Measurements from ENCODE around the gene VPS13C.
"Not testable (repeated sequence)": the region's sequence is repeated elsewhere in the genome, so short reads cannot be mapped to it uniquely, and the experiment has no call there.

Gene VPS13C

GRCh38 chr15:62046078-62046743, 14.0 kb downstream of the VPS13C start:
- no peak for DNase-seq

GRCh38 chr15:62035256-62035924, 24.9 kb downstream of the VPS13C start:
- no peak for DNase-seq

GRCh38 chr15:62027916-62028315, 32.3 kb downstream of the VPS13C start:
- no peak for DNase-seq

- no peak for DNase-seq
These were observed 33.0 kb downstream of the VPS13C start for GRCh38 chr15:62027263-62027565.

- DNase-seq: no peak
These were observed 33.6 kb downstream of the VPS13C start for GRCh38 chr15:62026487-62027262.

GRCh38 chr15:62021991-62022600, 38.2 kb downstream of the VPS13C start:
- DNase-seq: no peak

- DNase-seq: no peak
These were observed 39.6 kb downstream of the VPS13C start for GRCh38 chr15:62020576-62021160.

GRCh38 chr15:62005354-62005753, 54.9 kb downstream of the VPS13C start:
- DNase-seq: not testable (repeated sequence)

- no peak for DNase-seq
These were observed 62.5 kb downstream of the VPS13C start for GRCh38 chr15:61997786-61998185.

- no peak for DNase-seq
These were observed 64.1 kb downstream of the VPS13C start for GRCh38 chr15:61996056-61996635.

- no peak for DNase-seq
These were observed 66.0 kb downstream of the VPS13C start for GRCh38 chr15:61994216-61994615.

GRCh38 chr15:61992518-61992917, 67.7 kb downstream of the VPS13C start:
- DNase-seq: no peak

GRCh38 chr15:61989667-61990066, 70.6 kb downstream of the VPS13C start:
- DNase-seq: no peak

GRCh38 chr15:61987824-61988223, 72.4 kb downstream of the VPS13C start:
- no peak for DNase-seq

GRCh38 chr15:61983081-61983480, 77.2 kb downstream of the VPS13C start:
- no peak for DNase-seq

- DNase-seq: no peak
These were observed 82.0 kb downstream of the VPS13C start for GRCh38 chr15:61978225-61978624.

- DNase-seq: no peak
These were observed 85.5 kb downstream of the VPS13C start for GRCh38 chr15:61974759-61975158.

- DNase-seq: no peak
These were observed 86.1 kb downstream of the VPS13C start for GRCh38 chr15:61974118-61974517.

GRCh38 chr15:61951949-61952348, 108.3 kb downstream of the VPS13C start:
- DNase-seq: no peak

- DNase-seq: no peak
These were observed 113.5 kb downstream of the VPS13C start for GRCh38 chr15:61946778-61947177.

GRCh38 chr15:61943992-61944391, 116.3 kb downstream of the VPS13C start:
- DNase-seq: no peak

- DNase-seq: no peak
These were observed 122.0 kb downstream of the VPS13C start for GRCh38 chr15:61938249-61938648.
